Effector memory CD8-positive, alpha-beta T cell (primary cell): ENCODE measurements around the gene SMIM21.
A peak's percentile ranks its signal among the peaks of the same experiment; 100 is the strongest.

Experiments used
- ATAC-seq: fragments of 150-1000 bp; cut with Tn5 transposase; replicated peaks from 2 replicates; pipeline ENCODE4 v1.10.0; 2021; ENCODE audit warnings: mild to moderate bottlenecking, moderate library complexity
- DNase-seq, 3 experiments: peaks; one replicate each; pipeline ENCODE4 v3.0.0; 2021
- H3K27ac Mint-ChIP-seq, 2 donors: one replicate each; pipeline ENCODE4 v1.8.0; 2022; ENCODE audit warnings: mild to moderate bottlenecking in 2 of 2, mixed read lengths in 2 of 2, moderate library complexity in 2 of 2
- H3K27me3 Mint-ChIP-seq, 2 donors: one replicate each; pipeline ENCODE4 v1.8.0; 2022; ENCODE audit warnings: mixed read lengths in 2 of 2
- H3K36me3 Mint-ChIP-seq: one replicate; pipeline ENCODE4 v1.8.0; 2022; ENCODE audit warnings: mild to moderate bottlenecking, moderate library complexity, mixed read lengths; ENCODE audit not compliant: insufficient read depth
- H3K4me1 Mint-ChIP-seq, 2 donors: one replicate each; pipeline ENCODE4 v1.8.0; 2022; ENCODE audit warnings: low read depth in 2 of 2, mixed read lengths in 2 of 2
- H3K4me3 Mint-ChIP-seq, 2 donors: one replicate each; pipeline ENCODE4 v1.8.0; 2022; ENCODE audit warnings: mild to moderate bottlenecking in 2 of 2, mixed read lengths in 2 of 2, moderate library complexity in 2 of 2
- H3K9me3 Mint-ChIP-seq, 2 donors: one replicate each; pipeline ENCODE4 v1.8.0; 2022; ENCODE audit warnings: mixed read lengths in 2 of 2
- total RNA-seq, 9 experiments: gene quantifications; one replicate each; lab custom pipeline; 2026; lab: John Stamatoyannopoulos, UW

Gene SMIM21
- total RNA-seq, result 0 reads per million in 9 experiments

DNA sequence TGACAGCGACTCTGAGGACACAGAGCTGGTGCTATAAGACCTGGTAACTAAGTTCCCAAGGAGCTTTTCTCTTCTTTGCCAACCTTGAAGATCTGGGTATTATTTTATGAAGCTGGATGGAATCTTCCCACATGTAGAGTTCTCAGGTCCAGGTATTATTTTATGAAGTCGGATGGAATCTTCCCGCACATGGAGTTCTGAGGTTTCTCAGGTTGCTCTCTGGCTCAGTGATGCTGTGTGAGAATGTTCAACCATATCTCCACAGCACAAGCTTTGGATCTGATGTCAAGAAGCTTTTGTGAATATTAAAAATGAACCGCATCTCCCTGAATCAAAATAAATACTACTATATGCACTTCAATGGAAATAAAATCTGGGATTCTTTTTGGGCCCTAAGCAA, at the start of gene SMIM21:
Gene SMIM21, minus strand, starts transcription at position 101 of the 400 bp plus-strand sequence. CDS start 140 bp downstream, outside the sequence.
- no peak for ATAC-seq
- Mint-ChIP-seq H3K27ac (no peak within 1 kb of the TSS), H3K4me1 (no peaks in the 10 kb centered on the region), H3K9me3 (no peaks in the 10 kb centered on the region), H3K27me3 (peaks cover 26 to 61% of the 10 kb centered on the region in 2 donors), H3K36me3 (no peaks in the 10 kb centered on the region), H3K4me3 (no peak within 1 kb of the TSS)
- no peak for DNase-seq

- Mint-ChIP-seq H3K36me3 (no peaks in the 10 kb centered on the region), H3K4me1 (no peaks in the 10 kb centered on the region), H3K27ac (no peak overlapping the region), H3K4me3 (no peak overlapping the region), H3K9me3 (no peaks in the 10 kb centered on the region), H3K27me3 (peaks cover 20 to 29% of the 10 kb centered on the region in 2 donors)
- no peak for DNase-seq
- no peak for ATAC-seq
These were observed 47.7 kb upstream of the SMIM21 start for GRCh38 chr18:75475228-75475627.

DNA sequence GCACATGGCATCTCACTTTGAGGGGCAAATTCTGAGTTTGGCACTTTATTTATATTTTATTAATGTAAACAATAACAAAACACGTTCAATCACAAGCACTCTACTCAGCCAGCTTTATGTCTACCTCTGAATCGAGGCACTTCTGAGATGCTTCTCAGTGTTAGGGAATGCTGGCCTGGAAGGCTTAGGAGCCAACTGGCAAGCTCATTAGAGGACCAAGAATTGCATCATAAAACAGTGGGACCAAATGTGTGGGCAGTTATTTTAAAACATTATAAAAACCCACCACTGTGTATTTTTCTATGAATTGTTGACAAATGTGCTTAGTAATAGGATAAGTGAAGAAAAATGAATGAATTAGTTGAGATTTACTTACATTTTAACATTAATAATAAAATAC, 46.8 kb upstream of the SMIM21 start:
- H3K4me3 Mint-ChIP-seq, result no peak overlapping the region
- ATAC-seq, result no peak
- H3K27me3 Mint-ChIP-seq, result peaks cover 26 to 38% of the 10 kb centered on the region in 2 donors
- H3K9me3 Mint-ChIP-seq, result no peaks in the 10 kb centered on the region
- no peaks in the 10 kb centered on the region for H3K36me3 Mint-ChIP-seq
- H3K27ac Mint-ChIP-seq, result no peak overlapping the region
- H3K4me1 Mint-ChIP-seq, result no peaks in the 10 kb centered on the region
- DNase-seq, result no peak

GRCh38 chr18:75473316-75473715, 45.8 kb upstream of the SMIM21 start:
- Mint-ChIP-seq H3K36me3 (no peaks in the 10 kb centered on the region), H3K4me3 (no peak overlapping the region), H3K27ac (no peak overlapping the region), H3K9me3 (no peaks in the 10 kb centered on the region), H3K27me3 (peaks cover 26 to 39% of the 10 kb centered on the region in 2 donors), H3K4me1 (no peaks in the 10 kb centered on the region)
- no peak for ATAC-seq
- no peak for DNase-seq

- H3K9me3 Mint-ChIP-seq, result no peaks in the 10 kb centered on the region
These were observed 45.4 kb upstream of the SMIM21 start for GRCh38 chr18:75472906-75473305.

GRCh38 chr18:75472396-75472795, 44.9 kb upstream of the SMIM21 start:
- H3K27me3 Mint-ChIP-seq, result peaks cover 32 to 46% of the 10 kb centered on the region in 2 donors
- no peaks in the 10 kb centered on the region for H3K4me1 Mint-ChIP-seq
- H3K9me3 Mint-ChIP-seq, result no peaks in the 10 kb centered on the region
- H3K27ac Mint-ChIP-seq, result no peak overlapping the region
- DNase-seq (no peak), ATAC-seq (no peak)
- H3K4me3 Mint-ChIP-seq, result no peak overlapping the region
- no peaks in the 10 kb centered on the region for H3K36me3 Mint-ChIP-seq

More at GRCh38 chr18:75472906-75473305, 45.4 kb upstream of the SMIM21 start:
- ATAC-seq, result no peak
- no peak overlapping the region for H3K4me3 Mint-ChIP-seq
- DNase-seq, result no peak
- no peak overlapping the region for H3K27ac Mint-ChIP-seq
- H3K4me1 Mint-ChIP-seq, result no peaks in the 10 kb centered on the region
- H3K27me3 Mint-ChIP-seq, result peaks cover 27 to 41% of the 10 kb centered on the region in 2 donors
- H3K36me3 Mint-ChIP-seq, result no peaks in the 10 kb centered on the region

GRCh38 chr18:75471850-75472249, 44.3 kb upstream of the SMIM21 start:
- DNase-seq, result no peak
- no peak for ATAC-seq
- H3K9me3 Mint-ChIP-seq, result no peaks in the 10 kb centered on the region
- H3K4me1 Mint-ChIP-seq, result no peaks in the 10 kb centered on the region
- H3K36me3 Mint-ChIP-seq, result no peaks in the 10 kb centered on the region
- H3K27me3 Mint-ChIP-seq, result peaks cover 35 to 51% of the 10 kb centered on the region in 2 donors
- no peak overlapping the region for H3K27ac Mint-ChIP-seq
- H3K4me3 Mint-ChIP-seq, result no peak overlapping the region

GRCh38 chr18:75467851-75468250, 40.3 kb upstream of the SMIM21 start:
- Mint-ChIP-seq H3K4me1 (no peaks in the 10 kb centered on the region), H3K9me3 (no peaks in the 10 kb centered on the region), H3K4me3 (no peak overlapping the region), H3K27me3 (peaks cover 52 to 70% of the 10 kb centered on the region in 2 donors), H3K27ac (no peak overlapping the region), H3K36me3 (no peaks in the 10 kb centered on the region)
- no peak for DNase-seq
- ATAC-seq, result no peak

GRCh38 chr18:75467281-75467795, 39.8 kb upstream of the SMIM21 start:
- Mint-ChIP-seq H3K36me3 (no peaks in the 10 kb centered on the region), H3K27me3 (peaks cover 47 to 70% of the 10 kb centered on the region in 2 donors), H3K4me3 (no peak overlapping the region), H3K4me1 (no peaks in the 10 kb centered on the region), H3K27ac (no peak overlapping the region), H3K9me3 (no peaks in the 10 kb centered on the region)
- no peak for DNase-seq
- no peak for ATAC-seq

DNA sequence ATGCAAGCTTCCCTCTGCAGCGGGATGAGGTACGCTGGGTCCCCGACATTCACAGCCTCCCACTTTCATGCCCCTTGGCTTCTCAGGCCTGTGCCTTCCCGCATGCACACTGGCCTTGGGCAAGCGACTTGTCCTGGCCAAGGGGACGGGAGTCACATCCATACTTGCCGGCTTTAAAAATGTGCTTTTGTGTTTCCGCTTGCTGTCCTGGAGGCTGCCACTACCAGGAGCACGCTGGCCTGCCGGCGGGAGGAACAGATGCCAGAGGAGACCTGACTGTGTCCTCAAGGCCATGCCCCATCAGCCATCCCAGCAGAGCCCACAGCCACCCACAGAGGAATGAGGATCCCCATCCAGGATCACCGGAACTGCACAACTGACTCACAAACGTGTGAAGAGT, 36.9 kb upstream of the SMIM21 start:
- ATAC-seq (no peak), DNase-seq (no peak)
- Mint-ChIP-seq H3K9me3 (no peaks in the 10 kb centered on the region), H3K27me3 (peaks cover 39 to 60% of the 10 kb centered on the region in 2 donors), H3K27ac (no peak overlapping the region), H3K4me1 (no peaks in the 10 kb centered on the region), H3K36me3 (no peaks in the 10 kb centered on the region), H3K4me3 (no peak overlapping the region)

- no peaks in the 10 kb centered on the region for H3K4me1 Mint-ChIP-seq
- H3K27me3 Mint-ChIP-seq, result peaks cover 50 to 71% of the 10 kb centered on the region in 2 donors
- H3K27ac Mint-ChIP-seq, result no peak overlapping the region
- ATAC-seq, result no peak
- no peak overlapping the region for H3K4me3 Mint-ChIP-seq
- H3K36me3 Mint-ChIP-seq, result no peaks in the 10 kb centered on the region
- DNase-seq, result no peak
- H3K9me3 Mint-ChIP-seq, result no peaks in the 10 kb centered on the region
These were observed 34.8 kb upstream of the SMIM21 start for GRCh38 chr18:75462178-75462832.

DNA sequence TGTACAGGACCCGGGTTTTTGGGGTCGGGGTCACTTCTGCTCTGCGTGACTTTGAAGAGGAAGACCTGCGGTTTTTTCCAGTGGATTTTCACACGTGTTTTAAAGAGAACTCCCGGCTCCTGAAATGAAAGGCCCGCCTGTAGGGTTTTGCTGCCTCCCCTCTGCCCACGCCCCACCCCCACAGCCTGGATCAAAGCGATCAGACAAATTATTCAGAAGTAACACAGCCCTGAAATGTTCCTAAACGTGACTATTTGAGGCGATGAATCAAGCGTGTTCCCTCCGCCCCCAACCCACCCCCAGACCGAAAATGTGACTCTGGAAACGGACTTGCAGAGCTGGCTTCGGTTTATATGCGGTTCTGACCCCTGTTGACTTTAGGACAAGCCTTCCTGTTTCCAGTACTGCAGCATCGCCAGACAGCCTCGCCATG, 28.7 kb upstream of the SMIM21 start:
- no peaks in the 10 kb centered on the region for H3K9me3 Mint-ChIP-seq
- no peak for ATAC-seq
- no peaks in the 10 kb centered on the region for H3K36me3 Mint-ChIP-seq
- DNase-seq, result no peak
- H3K4me3 Mint-ChIP-seq, result peak overlapping the region; percentile 6 to 13
- peaks cover 60 to 70% of the 10 kb centered on the region in 2 donors for H3K27me3 Mint-ChIP-seq
- peaks cover 0 to 2% of the 10 kb centered on the region in 2 donors for H3K4me1 Mint-ChIP-seq
- H3K27ac Mint-ChIP-seq, result no peak overlapping the region

- Mint-ChIP-seq H3K4me1 (peaks cover 0 to 2% of the 10 kb centered on the region in 2 donors), H3K27me3 (peaks cover 60 to 77% of the 10 kb centered on the region in 2 donors), H3K27ac (no peak overlapping the region), H3K36me3 (no peaks in the 10 kb centered on the region), H3K4me3 (peak overlapping the region; percentile 61 to 67), H3K9me3 (no peaks in the 10 kb centered on the region)
- ATAC-seq, result no peak
- DNase-seq, result no peak
These were observed 28.0 kb upstream of the SMIM21 start for GRCh38 chr18:75455249-75456198.
